ENCODE results near the gene SLC25A24.
A peak's percentile ranks its signal among the peaks of the same experiment; 100 is the strongest.
"Not testable (repeated sequence)": the region's sequence is repeated elsewhere in the genome, so short reads cannot be mapped to it uniquely, and the experiment has no call there.

SLC25A24 gene

DNA sequence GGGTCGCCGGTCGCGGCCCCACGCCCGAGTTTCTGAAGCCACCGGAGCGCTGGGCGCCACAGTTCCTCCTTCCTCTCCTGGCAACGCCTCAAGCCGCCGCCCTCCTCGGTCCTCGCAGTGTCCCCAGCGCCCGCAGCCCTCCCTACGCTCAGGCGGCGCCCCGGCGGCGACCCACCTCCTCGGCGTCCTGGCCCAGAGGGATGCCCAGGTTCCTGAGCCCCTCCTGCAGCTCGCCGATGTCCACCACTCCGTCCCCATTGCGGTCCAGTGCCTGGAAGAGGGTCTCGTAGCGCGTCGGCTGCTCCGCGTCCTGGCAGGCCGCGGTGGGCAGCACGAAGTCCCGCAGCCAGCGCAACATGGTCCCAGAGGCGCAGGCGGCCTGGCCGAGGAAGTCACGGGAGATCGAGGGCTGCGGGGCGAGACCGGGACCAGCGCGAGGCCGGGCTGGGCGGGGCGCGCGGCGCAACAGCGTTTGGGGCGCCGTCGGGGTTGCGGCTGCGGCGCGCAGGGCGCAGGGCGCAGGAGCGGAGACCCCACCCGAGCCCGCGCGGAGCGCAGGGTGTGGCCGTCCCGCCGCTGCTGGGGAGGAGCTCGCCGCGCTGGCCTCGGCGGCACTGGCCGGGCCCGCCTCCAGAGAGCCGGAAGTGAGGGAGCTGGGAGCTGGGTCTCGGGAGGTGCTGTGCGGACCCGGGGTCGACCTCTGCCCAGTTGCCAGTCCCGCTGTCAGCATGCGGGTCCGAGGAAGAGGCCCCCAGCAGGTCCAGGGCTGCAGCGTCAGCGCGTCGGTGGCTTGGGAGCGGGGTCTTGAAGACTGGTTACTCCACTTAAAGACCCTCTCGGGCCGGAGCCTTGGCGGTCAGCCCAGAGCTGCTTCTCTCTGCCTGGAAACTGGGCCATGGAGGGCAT is at the start of gene SLC25A24:
Gene SLC25A24, minus strand, starts transcription at position 563 of the 906 bp plus-strand sequence. Its CDS starts 205 bp downstream, at position 358.
- H3K4me3 ChIP-seq (ENCODE audit: control insufficient read depth, low read depth, low read length): peak within 1 kb of the TSS; percentile 86
- DNase-seq (ENCODE audit: low read depth): peak; percentile 62
- TF ChIP-seq, protein P1, sequence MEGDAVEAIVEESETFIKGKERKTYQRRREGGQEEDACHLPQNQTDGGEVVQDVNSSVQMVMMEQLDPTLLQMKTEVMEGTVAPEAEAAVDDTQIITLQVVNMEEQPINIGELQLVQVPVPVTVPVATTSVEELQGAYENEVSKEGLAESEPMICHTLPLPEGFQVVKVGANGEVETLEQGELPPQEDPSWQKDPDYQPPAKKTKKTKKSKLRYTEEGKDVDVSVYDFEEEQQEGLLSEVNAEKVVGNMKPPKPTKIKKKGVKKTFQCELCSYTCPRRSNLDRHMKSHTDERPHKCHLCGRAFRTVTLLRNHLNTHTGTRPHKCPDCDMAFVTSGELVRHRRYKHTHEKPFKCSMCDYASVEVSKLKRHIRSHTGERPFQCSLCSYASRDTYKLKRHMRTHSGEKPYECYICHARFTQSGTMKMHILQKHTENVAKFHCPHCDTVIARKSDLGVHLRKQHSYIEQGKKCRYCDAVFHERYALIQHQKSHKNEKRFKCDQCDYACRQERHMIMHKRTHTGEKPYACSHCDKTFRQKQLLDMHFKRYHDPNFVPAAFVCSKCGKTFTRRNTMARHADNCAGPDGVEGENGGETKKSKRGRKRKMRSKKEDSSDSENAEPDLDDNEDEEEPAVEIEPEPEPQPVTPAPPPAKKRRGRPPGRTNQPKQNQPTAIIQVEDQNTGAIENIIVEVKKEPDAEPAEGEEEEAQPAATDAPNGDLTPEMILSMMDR (conservative IDR thresholded peaks at IDR 0.05; ENCODE audit: control insufficient read depth, insufficient read depth, low read depth, low read length): no peak

DNA sequence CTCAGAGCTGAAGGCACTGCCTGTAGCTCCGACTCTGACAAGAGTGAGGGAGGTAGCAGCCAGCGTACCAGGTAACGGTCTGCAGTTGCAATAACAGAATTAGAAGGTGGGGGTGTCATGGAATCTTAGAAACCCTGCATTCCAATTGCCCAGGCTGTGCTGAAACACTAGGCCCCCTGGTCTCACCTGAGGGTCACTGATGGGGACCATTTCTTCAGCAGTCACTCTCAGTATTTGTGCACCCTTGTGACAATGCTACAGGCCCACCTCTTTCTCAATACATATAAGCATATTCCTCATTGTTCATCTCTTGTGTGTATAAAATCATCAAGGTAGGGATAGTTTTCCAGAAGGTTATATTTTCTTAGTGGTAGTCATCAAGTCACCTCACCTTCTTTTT is 43.8 kb upstream of the SLC25A24 start, which contains the start of gene NBPF4:
Gene NBPF4, minus strand, starts transcription at position 101 of the 400 bp plus-strand sequence. CDS start 315 bp downstream, outside the sequence.
- H3K4me3 ChIP-seq (ENCODE audit: control insufficient read depth, low read depth, low read length); DNase-seq (ENCODE audit: low read depth): not testable (repeated sequence)

DNA sequence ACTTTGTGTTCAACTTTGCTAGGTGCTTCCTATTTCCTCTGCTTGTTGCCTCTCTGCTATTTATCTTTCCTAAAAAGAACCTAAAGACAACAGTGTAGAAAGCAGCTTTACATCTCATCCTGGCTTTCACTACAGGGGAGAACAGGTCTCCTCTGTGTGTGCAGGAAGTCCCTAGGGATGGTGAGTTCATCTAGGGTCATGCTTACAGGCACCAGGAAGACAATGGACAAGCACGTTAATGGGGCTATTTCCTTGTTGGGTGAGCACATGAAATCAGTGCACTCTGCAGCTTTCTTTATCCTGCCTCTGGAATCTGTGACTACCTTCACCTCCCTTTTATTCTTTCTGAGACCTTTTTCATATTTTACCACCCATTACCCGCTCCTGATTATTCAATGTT is 39.3 kb upstream of the SLC25A24 start:
- not testable (repeated sequence) for DNase-seq (ENCODE audit: low read depth); H3K4me3 ChIP-seq (ENCODE audit: control insufficient read depth, low read depth, low read length)

DNA sequence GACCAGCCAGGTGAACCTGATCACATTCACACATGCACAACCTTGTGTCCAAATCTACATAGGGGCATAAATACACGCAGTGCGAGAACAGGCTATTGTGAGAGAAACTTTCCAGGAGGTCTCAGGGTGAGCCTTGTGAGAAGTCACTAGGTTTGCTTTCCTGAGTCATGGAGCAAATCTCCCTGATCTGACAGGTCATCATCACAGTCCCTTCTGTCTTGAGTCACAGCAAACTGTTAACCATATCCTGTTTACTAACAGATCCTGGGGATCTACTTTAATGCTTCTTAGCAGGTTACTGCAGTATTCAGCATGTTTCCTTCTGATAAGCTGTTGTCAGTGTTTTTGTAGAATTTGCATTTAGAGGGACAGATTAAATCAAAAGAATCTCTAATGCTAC is 35.2 kb upstream of the SLC25A24 start:
- not testable (repeated sequence) for H3K4me3 ChIP-seq (ENCODE audit: control insufficient read depth, low read depth, low read length); DNase-seq (ENCODE audit: low read depth)

DNA sequence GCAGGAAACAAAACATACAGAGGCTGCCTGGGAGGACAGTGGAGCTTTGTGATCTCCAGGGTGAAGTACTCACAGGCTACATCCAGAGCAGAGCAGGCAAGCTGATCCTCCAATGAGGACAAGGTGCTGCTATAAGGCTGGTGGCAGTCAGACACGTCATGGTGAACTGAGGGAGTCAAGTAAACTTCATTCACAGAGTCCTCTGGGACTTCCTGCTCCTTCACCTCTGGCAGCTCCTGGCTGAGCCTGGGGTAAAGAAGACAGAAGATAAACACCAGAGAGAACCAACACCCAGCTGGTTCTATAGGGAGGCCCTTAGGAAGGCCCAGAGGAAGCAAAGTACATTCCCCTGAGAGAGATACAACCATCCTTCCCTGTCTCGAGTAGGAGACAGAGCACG is 32.0 kb upstream of the SLC25A24 start:
- not testable (repeated sequence) for H3K4me3 ChIP-seq (ENCODE audit: control insufficient read depth, low read depth, low read length); DNase-seq (ENCODE audit: low read depth)

DNA sequence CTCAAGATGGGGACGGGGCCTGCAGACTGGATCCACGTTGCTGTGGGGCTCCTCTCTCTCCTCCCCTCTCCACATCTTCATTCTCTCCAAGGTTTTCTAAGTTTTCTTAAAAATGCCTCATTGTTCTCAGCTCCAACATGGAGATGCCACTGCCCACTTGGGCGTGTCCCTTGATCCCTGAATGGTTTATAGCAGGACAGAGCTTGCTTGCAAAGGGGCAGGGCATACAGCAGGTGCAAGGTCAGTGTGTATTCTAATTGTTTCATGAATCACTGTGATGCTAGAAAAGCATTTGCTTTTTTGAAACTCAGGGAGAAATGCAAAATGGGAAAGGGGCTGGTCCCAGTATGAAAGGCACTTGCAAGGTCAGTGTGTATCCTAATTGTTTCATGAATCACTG is 29.8 kb upstream of the SLC25A24 start:
- H3K4me3 ChIP-seq (ENCODE audit: control insufficient read depth, low read depth, low read length): not testable (repeated sequence)

DNA sequence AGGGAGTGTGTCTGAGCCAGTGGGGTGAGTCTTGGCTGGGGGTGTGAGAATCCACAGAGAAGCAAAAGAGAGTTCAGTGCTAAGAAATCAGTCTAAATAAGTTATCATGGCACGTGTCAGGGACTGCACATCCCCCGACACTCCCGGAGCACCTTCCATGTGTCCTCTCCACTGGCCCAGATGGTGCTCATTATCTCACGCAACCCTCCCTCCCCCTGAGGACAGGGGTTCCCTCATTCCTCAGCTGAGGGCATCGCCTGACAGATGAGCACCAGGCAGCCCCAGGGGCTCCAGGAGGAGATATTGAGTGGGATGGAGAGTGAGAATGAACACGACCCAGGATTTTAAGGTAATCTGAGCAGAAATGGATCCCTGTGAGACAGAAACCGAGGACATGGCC is 27.6 kb upstream of the SLC25A24 start:
- H3K4me3 ChIP-seq (ENCODE audit: control insufficient read depth, low read depth, low read length); DNase-seq (ENCODE audit: low read depth): not testable (repeated sequence)

More for the DNA sequence above, 29.8 kb upstream of the SLC25A24 start:
- not testable (repeated sequence) for DNase-seq (ENCODE audit: low read depth)

DNA sequence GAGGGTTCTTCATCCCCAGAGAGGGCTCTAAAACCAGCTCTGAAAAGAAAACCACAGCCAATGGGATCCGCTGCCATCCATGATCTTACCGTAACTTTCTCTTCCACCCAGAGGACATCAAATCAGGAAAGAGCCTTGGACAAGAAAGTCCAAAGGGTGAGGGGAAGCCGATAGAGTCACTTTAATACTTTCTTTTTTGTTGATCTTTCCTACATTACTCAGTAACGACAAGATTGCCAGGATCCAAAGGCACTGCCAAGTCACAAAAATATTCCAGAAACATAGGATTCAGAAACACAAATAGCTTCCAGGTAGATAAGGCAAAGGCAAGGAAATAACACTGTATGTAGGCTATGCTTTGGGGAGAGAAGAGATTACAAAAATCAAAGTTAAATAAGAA is 26.7 kb upstream of the SLC25A24 start:
- not testable (repeated sequence) for H3K4me3 ChIP-seq (ENCODE audit: control insufficient read depth, low read depth, low read length); DNase-seq (ENCODE audit: low read depth)

DNA sequence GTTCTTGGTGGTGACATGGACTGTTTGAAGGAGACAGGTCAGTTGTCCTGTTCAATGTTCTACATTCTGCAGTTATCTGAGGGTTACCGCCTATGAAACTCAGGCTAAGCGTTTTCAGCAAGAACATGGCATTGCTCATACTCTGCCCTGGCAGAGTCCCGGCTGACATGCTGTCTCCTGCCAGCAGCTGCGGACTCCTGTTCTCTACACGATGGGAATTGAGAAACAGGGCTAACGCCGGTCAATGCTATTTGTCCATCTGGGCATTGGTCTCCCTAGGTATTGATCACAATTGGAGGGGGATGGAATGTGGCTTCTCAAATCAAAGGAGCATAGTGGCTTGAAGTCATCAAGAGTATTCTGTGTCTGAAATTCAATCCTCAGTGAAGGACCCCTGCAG is 23.1 kb upstream of the SLC25A24 start:
- DNase-seq (ENCODE audit: low read depth); H3K4me3 ChIP-seq (ENCODE audit: control insufficient read depth, low read depth, low read length): not testable (repeated sequence)

DNA sequence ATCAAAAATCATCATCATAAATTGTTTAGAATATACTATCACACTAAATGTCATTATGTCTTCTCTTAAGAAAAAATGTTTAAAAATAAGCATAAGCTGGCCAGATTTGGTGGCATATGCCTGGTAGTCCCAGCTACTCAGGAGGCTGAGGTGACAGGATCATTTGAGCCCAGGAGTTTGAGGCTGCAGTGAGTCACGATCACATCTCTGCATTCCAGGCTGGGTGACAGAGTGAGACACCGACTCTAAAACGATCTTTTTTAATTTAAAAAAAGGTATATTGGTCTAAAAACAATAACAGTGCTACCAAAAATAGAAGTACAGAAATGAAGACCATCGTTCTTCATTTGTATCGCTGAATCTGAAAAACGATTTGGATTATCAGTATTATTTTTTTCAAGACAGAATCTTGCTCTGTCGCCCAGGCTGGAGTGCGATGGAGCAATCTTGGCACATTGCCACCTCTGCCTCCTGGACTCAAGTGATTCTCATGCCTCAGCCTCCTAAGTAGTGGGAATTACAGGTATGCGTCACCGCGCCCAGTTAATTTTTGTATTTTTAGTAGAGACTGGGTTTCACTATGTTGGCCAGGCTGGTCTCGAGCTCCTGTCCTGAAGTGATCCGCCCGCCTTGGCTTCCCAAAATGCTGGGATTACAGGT is 17.5 kb upstream of the SLC25A24 start:
- not testable (repeated sequence) for H3K4me3 ChIP-seq (ENCODE audit: control insufficient read depth, low read depth, low read length); DNase-seq (ENCODE audit: low read depth)

DNA sequence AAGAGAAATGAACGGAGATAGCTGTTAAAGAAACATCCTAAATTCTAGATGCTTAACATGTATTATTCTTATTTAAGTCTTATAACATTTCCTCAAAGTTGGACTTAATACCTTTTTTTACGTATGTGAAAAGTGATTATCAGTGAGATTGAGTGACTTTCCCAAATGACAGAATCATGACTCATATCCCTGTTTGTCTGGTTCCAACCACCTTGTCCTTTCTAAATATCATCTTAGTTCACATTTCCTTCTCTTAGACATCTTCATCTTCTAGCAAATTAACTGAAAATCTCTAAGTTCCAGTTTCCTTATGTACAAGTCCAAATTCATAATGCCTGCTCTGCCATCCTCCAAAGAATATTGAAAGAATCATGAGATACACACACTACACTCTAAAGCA is 16.9 kb upstream of the SLC25A24 start:
- not testable (repeated sequence) for H3K4me3 ChIP-seq (ENCODE audit: control insufficient read depth, low read depth, low read length); DNase-seq (ENCODE audit: low read depth)

DNA sequence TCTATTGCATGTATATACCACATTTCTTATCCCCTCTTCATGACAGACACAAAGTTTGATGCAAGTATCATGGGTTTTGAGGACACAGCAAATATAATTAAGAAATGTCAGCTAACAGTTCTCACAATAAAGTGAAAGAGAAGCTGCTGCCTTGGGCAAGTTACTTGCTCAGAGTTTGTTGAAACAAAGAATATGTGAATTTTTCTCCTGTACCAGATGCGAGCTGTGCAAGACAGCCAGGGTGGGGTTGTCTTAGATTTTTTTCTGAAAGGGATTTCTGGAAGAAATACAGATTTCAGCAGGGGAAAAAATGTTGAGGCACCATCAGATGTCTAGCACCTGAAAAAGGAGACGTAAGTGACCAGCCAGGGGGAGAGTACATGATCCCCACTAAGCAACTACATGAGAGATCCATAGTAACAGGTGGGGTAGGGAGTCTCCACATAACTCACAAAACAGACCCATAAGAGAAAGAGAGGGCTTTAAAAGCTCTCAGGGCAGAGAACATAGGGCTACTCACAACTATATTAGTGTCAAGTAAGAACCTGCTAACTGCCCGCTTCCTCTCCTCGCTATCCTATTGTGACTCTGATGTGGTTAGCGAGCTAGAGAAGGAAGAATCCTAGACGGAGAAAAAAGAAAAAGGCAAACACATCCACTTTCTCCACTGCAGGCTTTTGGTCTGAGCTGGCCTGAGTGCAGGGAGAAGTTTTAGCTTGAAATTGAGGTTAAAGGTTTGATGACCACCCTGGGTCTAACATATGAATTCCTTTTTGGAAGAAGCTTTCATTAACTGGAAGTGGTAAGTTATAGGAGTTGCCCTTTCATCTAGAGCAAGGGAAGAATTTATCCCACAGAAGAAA is 16.1 kb upstream of the SLC25A24 start:
- not testable (repeated sequence) for H3K4me3 ChIP-seq (ENCODE audit: control insufficient read depth, low read depth, low read length); DNase-seq (ENCODE audit: low read depth)
